22Rv1 (cell line): ENCODE data around the gene RCE1.

Experiments
- H3K27ac ChIP-seq: fragments of 450-650 bp; 2 replicates; pipeline ENCODE4 v1.5.1; 2017
- ZFX ChIP-seq: fragments of 450-650 bp; IDR thresholded peaks from 2 replicates; pipeline ENCODE4 v1.6.1; 2017; ENCODE audit warnings: antibody characterized with exemption, borderline replicate concordance
- TF ChIP-seq, protein P1 (sequence below): fragments of 450-650 bp; IDR thresholded peaks from 2 replicates; pipeline ENCODE4 v1.5.1; 2017; ENCODE audit warnings: mild to moderate bottlenecking

Gene RCE1

DNA sequence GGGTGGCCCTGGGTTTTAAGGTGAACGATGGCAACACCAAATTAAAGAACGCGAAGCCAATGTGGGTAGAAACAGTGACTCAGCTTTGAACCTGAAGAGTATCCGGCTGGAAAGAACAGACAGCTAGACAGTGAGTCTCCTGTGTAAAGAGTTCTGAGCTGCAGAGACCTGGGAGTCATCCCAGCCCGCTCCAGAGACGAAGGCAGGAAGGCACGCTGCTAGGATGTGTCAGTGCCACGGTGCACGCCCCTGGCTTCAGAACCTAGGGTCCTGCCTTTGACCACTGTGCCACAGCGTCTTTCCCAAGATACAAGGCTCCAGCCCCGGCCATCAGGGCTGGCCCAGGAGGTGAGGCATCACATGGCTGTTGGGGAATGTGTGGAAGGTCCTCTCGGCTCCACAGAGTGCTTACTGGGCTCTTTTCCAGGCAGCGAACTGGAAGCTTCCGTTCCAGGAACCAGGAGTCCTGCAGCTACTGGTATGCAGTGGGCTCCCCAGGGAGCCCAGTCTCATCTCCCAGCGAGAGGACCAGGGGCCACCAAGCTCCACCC is 43.5 kb downstream of the RCE1 start:
- no peak overlapping the region for H3K27ac ChIP-seq
- TF ChIP-seq, protein P1, sequence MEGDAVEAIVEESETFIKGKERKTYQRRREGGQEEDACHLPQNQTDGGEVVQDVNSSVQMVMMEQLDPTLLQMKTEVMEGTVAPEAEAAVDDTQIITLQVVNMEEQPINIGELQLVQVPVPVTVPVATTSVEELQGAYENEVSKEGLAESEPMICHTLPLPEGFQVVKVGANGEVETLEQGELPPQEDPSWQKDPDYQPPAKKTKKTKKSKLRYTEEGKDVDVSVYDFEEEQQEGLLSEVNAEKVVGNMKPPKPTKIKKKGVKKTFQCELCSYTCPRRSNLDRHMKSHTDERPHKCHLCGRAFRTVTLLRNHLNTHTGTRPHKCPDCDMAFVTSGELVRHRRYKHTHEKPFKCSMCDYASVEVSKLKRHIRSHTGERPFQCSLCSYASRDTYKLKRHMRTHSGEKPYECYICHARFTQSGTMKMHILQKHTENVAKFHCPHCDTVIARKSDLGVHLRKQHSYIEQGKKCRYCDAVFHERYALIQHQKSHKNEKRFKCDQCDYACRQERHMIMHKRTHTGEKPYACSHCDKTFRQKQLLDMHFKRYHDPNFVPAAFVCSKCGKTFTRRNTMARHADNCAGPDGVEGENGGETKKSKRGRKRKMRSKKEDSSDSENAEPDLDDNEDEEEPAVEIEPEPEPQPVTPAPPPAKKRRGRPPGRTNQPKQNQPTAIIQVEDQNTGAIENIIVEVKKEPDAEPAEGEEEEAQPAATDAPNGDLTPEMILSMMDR: no peak
- TF ChIP-seq ZFX: no peak

DNA sequence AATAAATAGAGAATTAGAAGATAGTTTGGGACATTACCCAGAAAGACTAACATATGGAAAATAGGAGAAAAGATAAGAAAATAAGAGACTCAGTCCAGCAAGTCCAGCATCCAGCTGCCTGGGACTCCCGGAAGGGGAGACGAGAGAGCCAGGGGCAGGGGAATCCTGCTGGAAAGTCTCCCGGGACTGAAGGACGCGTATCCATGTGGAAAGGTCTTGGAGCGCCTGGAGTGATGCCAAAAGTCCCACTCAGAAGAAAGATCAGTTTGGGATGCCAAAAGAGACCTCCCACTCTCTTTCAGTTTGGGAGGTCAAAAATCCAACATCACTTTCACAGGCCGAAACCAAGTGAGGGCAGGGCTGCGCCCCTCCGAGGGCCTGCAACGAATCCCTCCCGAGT is 44.3 kb downstream of the RCE1 start:
- no peak overlapping the region for H3K27ac ChIP-seq

DNA sequence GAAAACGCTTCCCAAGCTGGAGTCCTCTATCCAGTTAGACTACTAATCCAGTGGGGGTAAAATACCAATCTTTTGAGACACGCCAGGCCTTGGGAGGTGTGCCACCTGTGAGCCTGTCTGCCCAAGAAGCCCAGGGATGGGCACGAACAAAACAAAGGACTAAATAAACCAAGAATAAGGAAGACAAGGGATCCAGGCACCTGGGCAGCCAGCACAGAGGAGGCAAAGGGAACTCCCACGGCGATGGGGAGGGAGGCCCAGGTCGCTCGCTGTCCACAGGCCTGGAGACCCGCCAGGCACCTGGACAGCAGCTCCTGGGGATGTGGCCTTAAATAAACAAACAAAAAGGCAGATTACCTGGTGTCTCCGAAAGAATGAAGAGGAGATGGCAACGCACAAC is 45.0 kb downstream of the RCE1 start:
- H3K27ac ChIP-seq: no peak overlapping the region
- no peak for TF ChIP-seq ZFX
- TF ChIP-seq, protein P1: no peak

More for the DNA sequence above, 44.3 kb downstream of the RCE1 start:
- TF ChIP-seq, protein P1: no peak
- TF ChIP-seq ZFX: no peak

DNA sequence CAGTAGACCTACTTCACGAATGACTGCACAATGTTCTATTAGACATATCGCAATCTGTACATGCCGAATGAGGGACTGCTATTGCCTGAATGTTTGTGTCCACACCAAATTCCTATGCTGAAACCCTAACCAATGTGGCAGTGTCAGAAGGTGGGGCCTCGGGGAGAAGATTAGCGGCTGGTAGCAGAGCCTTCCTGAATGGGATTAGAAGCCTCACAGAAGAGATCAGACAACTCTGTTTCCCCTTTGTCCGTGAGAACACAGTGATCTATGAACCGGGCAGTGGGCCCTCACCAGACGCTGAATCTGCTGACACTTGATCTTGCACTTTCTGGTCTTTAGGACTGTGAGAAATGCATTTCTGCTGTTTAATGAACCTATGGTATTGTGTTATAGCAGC is 46.7 kb downstream of the RCE1 start:
- TF ChIP-seq, protein P1: no peak
- TF ChIP-seq ZFX: no peak
- no peak overlapping the region for H3K27ac ChIP-seq

DNA sequence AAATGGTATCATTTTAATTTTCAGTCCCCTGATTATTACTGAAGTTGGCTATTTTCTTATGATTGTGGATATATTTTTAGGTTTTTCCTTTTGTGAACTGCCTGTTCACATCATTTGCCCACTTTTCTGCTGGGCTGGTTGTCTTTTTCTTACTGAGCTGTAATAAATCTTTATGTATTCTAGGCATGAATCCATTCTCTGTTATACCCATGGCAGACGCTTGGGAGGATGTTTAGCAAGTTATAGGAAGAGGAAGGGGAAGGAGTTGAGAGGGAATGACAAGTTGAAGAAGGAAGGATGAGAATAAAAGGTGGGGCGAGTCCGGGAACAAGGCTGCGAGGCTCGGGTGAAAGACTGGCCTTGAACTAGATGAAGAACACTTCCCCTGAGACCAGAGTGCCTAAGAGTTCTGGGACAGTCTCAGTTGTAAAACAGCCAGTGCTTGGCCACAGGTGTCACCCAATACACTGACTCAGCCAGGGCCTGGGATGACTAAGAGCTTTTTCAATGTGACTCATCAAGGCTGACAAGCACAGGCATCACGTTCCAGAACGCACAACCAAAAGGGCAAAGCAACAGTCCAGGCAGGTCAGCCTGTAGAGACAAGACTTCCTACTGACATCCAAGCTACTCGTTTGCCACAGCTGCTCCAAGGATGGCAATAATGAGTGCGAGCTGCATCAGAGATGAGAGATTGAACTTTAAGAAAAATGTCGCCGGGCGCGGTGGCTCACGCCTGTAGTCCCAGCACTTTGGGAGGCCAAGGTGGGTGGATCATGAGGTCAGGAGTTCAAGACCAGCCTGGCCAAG is 48.8 kb downstream of the RCE1 start:
- peak overlapping the region; percentile 9; the same call in 1 of the 2 replicates for H3K27ac ChIP-seq
- TF ChIP-seq ZFX: no peak
- TF ChIP-seq, protein P1: no peak

DNA sequence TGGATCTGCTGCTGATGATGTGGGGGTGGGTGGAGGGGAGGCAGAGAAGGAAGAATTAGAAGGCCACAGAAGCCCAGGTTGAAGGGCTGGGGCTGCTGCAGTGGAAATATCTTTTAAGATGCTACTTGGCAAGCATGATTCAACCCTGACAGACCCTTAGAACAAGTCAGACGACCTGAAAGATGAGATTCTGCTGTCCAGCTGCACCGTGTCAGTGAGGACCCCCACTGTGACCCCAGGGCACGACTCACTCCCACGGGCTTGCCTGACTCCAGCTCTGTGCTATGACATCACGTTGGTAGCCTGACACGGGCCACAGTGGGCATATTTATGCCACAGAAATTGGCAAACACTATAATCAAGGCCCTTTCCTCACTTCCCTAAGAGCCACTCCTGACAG is 49.7 kb downstream of the RCE1 start:
- H3K27ac ChIP-seq: no peak overlapping the region
- TF ChIP-seq, protein P1: no peak
- TF ChIP-seq ZFX: no peak

DNA sequence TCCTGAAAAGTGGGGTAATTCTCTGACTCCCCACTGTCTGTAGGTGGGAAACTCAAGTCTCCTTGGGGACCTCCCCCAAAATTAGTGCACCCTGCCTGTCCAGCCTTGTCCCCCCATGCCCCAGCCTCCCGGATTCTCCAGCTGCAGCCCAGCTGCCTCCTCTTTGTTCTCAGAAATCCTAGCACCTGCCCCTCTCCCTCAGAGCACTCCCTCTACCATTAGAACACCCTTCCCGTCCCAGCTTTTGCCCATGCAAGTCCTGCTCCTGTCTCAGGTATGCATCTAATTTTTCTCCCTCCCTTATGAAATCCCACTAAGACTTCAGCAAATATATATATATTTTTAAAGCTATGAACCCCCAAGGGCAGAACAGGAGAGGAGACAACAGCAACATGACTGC is 50.9 kb downstream of the RCE1 start:
- TF ChIP-seq, protein P1: no peak
- TF ChIP-seq ZFX: no peak
- H3K27ac ChIP-seq: no peak overlapping the region
